HepG2 (cell line): Measurements from ENCODE around the gene KIAA1217. TPM values are rescaled to one million over a fixed set of nuclear protein-coding genes. Genes with fewer than 3 reads are reported as not detected.

Source experiments
- ATAC-seq: fragments of 200-7000 bp; cut with Tn5 transposase; 3 replicates; pipeline ENCODE4 v1.9.1; 2020; ENCODE audit warnings: mild to moderate bottlenecking, moderate library complexity
- BruUV-seq: library from RNA; stranded (reverse); fragments of 400-500 nt; replicated peaks from 2 replicates; lab custom pipeline; 2021; lab: Mats Ljungman, UMichigan
- CTCF ChIA-PET: fragments of 300-600 bp; formaldehyde crosslinking; extraction: SDS; loops from one replicate; lab custom pipeline; 2021; ENCODE audit warnings: low total read pairs, inconsistent platforms, low intra/inter-chr PET ratio; lab: Yijun Ruan, JAX
- POLR2A ChIA-PET: fragments of 350-600 bp; sonication (Branson Sonifier 250); formaldehyde crosslinking; loops from one replicate; lab custom pipeline; 2020; ENCODE audit warnings: antibody characterized with exemption, inconsistent platforms; lab: Yijun Ruan, JAX
- DNase-seq: peaks from one replicate; pipeline ENCODE4 v3.0.0-alpha.2; 2015; ENCODE audit warnings: low spot score
- FAIRE-seq: peaks from 3 replicates; lab custom pipeline; 2011; peaks lifted over from hg19 to GRCh38; lab: Jason Lieb, UNC
- H2AFZ ChIP-seq: one replicate; pipeline ENCODE4 v1.6.1; 2011; ENCODE audit warnings: low read length, inconsistent platforms
- H3K27ac ChIP-seq: fragments of 300-600 bp; 3 replicates; pipeline ENCODE4 v1.8.0; 2011; ENCODE audit warnings: mixed run types, mild to moderate bottlenecking, mixed read lengths, low read length, inconsistent platforms; ENCODE audit not compliant: insufficient read depth; ENCODE audit errors: extremely low read length
- H3K27me3 ChIP-seq, 2 experiments: fragments of 200-600 bp in 1 of 2; 2 replicates in 1 of 2; 3 replicates in 1 of 2; pipeline versions ENCODE4 v1.6.0 to v1.8.0; 2011; ENCODE audit warnings: low read length in 2 of 2, mild to moderate bottlenecking in 2 of 2, moderate library complexity in 2 of 2, inconsistent platforms in 1 of 2; ENCODE audit not compliant: insufficient read depth in 2 of 2, control insufficient read depth in 1 of 2
- H3K36me3 ChIP-seq, 2 experiments: fragments of 200-600 bp in 1 of 2; replicated peaks in 1 of 2; 2 replicates in 1 of 2; 3 replicates in 1 of 2; pipeline versions ENCODE4 v1.5.1 to v1.8.0; 2011; ENCODE audit warnings: low read length in 2 of 2, inconsistent platforms in 1 of 2; ENCODE audit not compliant: insufficient read depth in 2 of 2, control insufficient read depth in 1 of 2
- H3K4me1 ChIP-seq: 2 replicates; pipeline ENCODE4 v1.5.1; 2012; ENCODE audit warnings: low read length, inconsistent platforms; ENCODE audit not compliant: insufficient read depth
- H3K4me2 ChIP-seq: 2 replicates; pipeline ENCODE4 v1.6.0; 2011; ENCODE audit warnings: low read depth, low read length, inconsistent platforms
- H3K4me3 ChIP-seq, 3 experiments: fragments of 200-600 bp in 1 of 3; sonication (generic), shearing (Covaris generic) in 1 of 3; replicated peaks in 1 of 3; 2 replicates each; pipeline ENCODE4 v1.5.1; 2011 to 2016; ENCODE audit warnings: low read length in 3 of 3, inconsistent platforms in 2 of 3, low read depth in 2 of 3, mild to moderate bottlenecking in 2 of 3, control low read depth in 1 of 3, mixed read lengths in 1 of 3; ENCODE audit not compliant: insufficient read depth in 1 of 3
- H3K79me2 ChIP-seq: one replicate; pipeline ENCODE4 v1.6.1; 2011; ENCODE audit warnings: low read length, inconsistent platforms; ENCODE audit not compliant: insufficient read depth
- H3K9ac ChIP-seq: 2 replicates; pipeline ENCODE4 v1.6.0; 2011; ENCODE audit warnings: mild to moderate bottlenecking, low read depth, low read length, inconsistent platforms; ENCODE audit not compliant: insufficient read depth
- H3K9me3 ChIP-seq: 2 replicates; pipeline ENCODE4 v1.5.1; 2012; ENCODE audit warnings: mild to moderate bottlenecking, low read length
- H4K20me1 ChIP-seq: 2 replicates; pipeline ENCODE4 v1.6.0; 2011; ENCODE audit warnings: inconsistent platforms, mild to moderate bottlenecking, low read length, moderate library complexity; ENCODE audit not compliant: insufficient read depth
- KAT7 ChIP-seq: IDR thresholded peaks from 2 replicates; pipeline ENCODE4 v1.6.1; 2018; ENCODE audit warnings: borderline replicate concordance, missing compliant biosample characterization
- MTF2 ChIP-seq: sonication (generic); formaldehyde crosslinking; IDR thresholded peaks from 2 replicates; pipeline ENCODE4 v1.5.0; 2020; ENCODE audit warnings: missing genetic modification reagents, borderline replicate concordance
- NFYB ChIP-seq: sonication (generic); formaldehyde crosslinking; IDR thresholded peaks from 2 replicates; pipeline ENCODE4 v1.4.0; 2020; ENCODE audit warnings: missing genetic modification reagents
- ZNF3 ChIP-seq: IDR thresholded peaks from 2 replicates; pipeline ENCODE4 v1.7.0; 2017; ENCODE audit warnings: inconsistent platforms
- ZNF598 ChIP-seq: sonication (generic); formaldehyde crosslinking; IDR thresholded peaks from 2 replicates; pipeline ENCODE4 v1.5.1; 2020; ENCODE audit warnings: mild to moderate bottlenecking, missing genetic modification reagents, borderline replicate concordance
- WGBS: methylation state at CpG from one replicate; pipeline ENCODE4 v1.1.6; 2017; ENCODE audit warnings: low lambda C conversion rate; 5-methylcytosine and 5-hydroxymethylcytosine counted together
- in situ Hi-C: cut with HindIII; loops from 2 replicates; pipeline ENCODE4 v1.10.0; 2017; ENCODE audit warnings: low pct_unique_long_range_greater_than_20kb; ENCODE audit not compliant: extremely low pct_ligation_motif_present
- intact Hi-C: fragments of 100-400 bp; cut with micrococcal nuclease; formaldehyde crosslinking; loops from one replicate; pipeline ENCODE4 v1.10.0; 2022; ENCODE audit not compliant: unreplicated experiment
- polyA plus RNA-seq, 8 experiments: library from polyadenylated mRNA; depleted of rRNA in 3 of 8; stranded (reverse) in 7 of 8; unstranded in 1 of 8; fragments of >200 nt; fragmentation: Illumina TruSeq in 4 of 8; extraction: Trizol in 4 of 8; gene quantifications; 2 replicates each; pipeline versions ENCODE4 v1.2.1 to v1.2.3, GENCODE V29; 2011 to 2016; ENCODE audit warnings: low read depth in 4 of 8, missing spikeins in 1 of 8, mixed read lengths in 1 of 8; ENCODE audit not compliant: insufficient read depth in 1 of 8
- total RNA-seq, 5 experiments: library from RNA; depleted of rRNA; stranded (reverse); fragments of >200 nt; fragmentation: Illumina TruSeq; extraction: Trizol; gene quantifications; 2 replicates each; pipeline ENCODE4 v1.2.3, GENCODE V29; 2016; ENCODE audit warnings: low read depth in 1 of 5
- TF ChIP-seq, protein P1 (sequence below): IDR thresholded peaks from 2 replicates; pipeline ENCODE4 v1.6.1; 2016; ENCODE audit warnings: low read depth, control low read depth
- TF ChIP-seq, protein P2 (sequence below): IDR thresholded peaks from 2 replicates; pipeline ENCODE4 v1.6.1; 2016; ENCODE audit warnings: control low read depth
- TF ChIP-seq, protein P3 (sequence below): sonication (generic); formaldehyde crosslinking; IDR thresholded peaks from 2 replicates; pipeline ENCODE4 v1.4.0; 2020; ENCODE audit warnings: missing genetic modification reagents; ENCODE audit errors: not compliant biosample characterization
- TF ChIP-seq, protein P4 (sequence below), 2 experiments: sonication (generic) in 1 of 2; formaldehyde crosslinking in 1 of 2; IDR thresholded peaks; 2 replicates each; pipeline versions ENCODE4 v1.4.0 to v1.6.1; 2016 to 2020; ENCODE audit warnings: borderline replicate concordance in 1 of 2, low read depth in 1 of 2, mild to moderate bottlenecking in 1 of 2, missing genetic modification reagents in 1 of 2
- TF ChIP-seq, protein P5 (sequence below): sonication (generic); formaldehyde crosslinking; IDR thresholded peaks from 2 replicates; pipeline ENCODE4 v1.4.0; 2020; ENCODE audit warnings: missing genetic modification reagents

KIAA1217 gene
- total and polyA plus RNA-seq, 2 of the 13 experiments (the other 11 are each of a cell fraction or from before 2014, with no cell fraction given): 4.6 to 10.9 TPM

DNA sequence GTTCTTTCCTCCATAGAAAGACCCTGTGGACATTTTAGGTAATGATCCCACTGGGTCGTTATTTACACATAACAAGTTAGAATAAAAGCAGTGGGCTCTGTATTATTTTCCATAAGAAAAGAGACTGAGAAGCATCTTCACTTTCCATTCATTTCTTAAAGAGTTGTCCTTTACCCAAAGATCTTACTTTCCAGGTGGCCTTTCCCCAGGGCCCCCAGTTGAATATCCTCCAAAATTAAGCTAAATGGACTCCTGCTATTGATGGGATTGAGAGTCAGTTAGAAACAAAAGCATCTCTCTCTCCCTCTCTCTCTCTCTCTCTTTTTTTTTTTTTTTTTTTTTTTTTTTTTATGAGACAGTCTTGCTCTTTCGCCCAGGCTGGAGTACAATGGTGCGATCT is 224.8 kb downstream of the KIAA1217 start:
- no peaks in the 10 kb centered on the region for H4K20me1 ChIP-seq
- no peak overlapping the region for H3K9ac ChIP-seq
- H2AFZ ChIP-seq: no peak overlapping the region
- no peak overlapping the region for H3K4me3 ChIP-seq
- ATAC-seq: no peak
- no peak for DNase-seq
- ChIA-PET POLR2A (no interaction called here), CTCF (no interaction called here)
- in situ Hi-C loops (no loop called here), intact Hi-C loops (no loop called here)
- no peak for TF ChIP-seq KAT7 (CRISPR knock-in tag)
- TF ChIP-seq, protein P1, sequence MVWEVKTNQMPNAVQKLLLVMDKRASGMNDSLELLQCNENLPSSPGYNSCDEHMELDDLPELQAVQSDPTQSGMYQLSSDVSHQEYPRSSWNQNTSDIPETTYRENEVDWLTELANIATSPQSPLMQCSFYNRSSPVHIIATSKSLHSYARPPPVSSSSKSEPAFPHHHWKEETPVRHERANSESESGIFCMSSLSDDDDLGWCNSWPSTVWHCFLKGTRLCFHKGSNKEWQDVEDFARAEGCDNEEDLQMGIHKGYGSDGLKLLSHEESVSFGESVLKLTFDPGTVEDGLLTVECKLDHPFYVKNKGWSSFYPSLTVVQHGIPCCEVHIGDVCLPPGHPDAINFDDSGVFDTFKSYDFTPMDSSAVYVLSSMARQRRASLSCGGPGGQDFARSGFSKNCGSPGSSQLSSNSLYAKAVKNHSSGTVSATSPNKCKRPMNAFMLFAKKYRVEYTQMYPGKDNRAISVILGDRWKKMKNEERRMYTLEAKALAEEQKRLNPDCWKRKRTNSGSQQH (CRISPR knock-in tag): no peak
- TF ChIP-seq, protein P2, sequence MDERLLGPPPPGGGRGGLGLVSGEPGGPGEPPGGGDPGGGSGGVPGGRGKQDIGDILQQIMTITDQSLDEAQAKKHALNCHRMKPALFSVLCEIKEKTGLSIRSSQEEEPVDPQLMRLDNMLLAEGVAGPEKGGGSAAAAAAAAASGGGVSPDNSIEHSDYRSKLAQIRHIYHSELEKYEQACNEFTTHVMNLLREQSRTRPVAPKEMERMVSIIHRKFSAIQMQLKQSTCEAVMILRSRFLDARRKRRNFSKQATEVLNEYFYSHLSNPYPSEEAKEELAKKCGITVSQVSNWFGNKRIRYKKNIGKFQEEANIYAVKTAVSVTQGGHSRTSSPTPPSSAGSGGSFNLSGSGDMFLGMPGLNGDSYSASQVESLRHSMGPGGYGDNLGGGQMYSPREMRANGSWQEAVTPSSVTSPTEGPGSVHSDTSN (CRISPR knock-in tag): no peak
- TF ChIP-seq MTF2 (CRISPR knock-in tag): no peak
- TF ChIP-seq, protein P3, sequence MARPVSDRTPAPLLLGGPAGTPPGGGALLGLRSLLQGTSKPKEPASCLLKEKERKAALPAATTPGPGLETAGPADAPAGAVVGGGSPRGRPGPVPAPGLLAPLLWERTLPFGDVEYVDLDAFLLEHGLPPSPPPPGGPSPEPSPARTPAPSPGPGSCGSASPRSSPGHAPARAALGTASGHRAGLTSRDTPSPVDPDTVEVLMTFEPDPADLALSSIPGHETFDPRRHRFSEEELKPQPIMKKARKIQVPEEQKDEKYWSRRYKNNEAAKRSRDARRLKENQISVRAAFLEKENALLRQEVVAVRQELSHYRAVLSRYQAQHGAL (CRISPR knock-in tag): no peak
- no peak for TF ChIP-seq ZNF3 (CRISPR knock-in tag)
- TF ChIP-seq ZNF598 (CRISPR knock-in tag): no peak
- TF ChIP-seq NFYB (CRISPR knock-in tag): no peak
- TF ChIP-seq, protein P4, sequence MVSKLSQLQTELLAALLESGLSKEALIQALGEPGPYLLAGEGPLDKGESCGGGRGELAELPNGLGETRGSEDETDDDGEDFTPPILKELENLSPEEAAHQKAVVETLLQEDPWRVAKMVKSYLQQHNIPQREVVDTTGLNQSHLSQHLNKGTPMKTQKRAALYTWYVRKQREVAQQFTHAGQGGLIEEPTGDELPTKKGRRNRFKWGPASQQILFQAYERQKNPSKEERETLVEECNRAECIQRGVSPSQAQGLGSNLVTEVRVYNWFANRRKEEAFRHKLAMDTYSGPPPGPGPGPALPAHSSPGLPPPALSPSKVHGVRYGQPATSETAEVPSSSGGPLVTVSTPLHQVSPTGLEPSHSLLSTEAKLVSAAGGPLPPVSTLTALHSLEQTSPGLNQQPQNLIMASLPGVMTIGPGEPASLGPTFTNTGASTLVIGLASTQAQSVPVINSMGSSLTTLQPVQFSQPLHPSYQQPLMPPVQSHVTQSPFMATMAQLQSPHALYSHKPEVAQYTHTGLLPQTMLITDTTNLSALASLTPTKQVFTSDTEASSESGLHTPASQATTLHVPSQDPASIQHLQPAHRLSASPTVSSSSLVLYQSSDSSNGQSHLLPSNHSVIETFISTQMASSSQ (IDR thresholded peaks at IDR 0.05; ENCODE audit: low read depth): no peak
- TF ChIP-seq, protein P4 (CRISPR knock-in tag; IDR thresholded peaks at IDR 0.05; ENCODE audit: borderline replicate concordance): no peak
- TF ChIP-seq, protein P5, sequence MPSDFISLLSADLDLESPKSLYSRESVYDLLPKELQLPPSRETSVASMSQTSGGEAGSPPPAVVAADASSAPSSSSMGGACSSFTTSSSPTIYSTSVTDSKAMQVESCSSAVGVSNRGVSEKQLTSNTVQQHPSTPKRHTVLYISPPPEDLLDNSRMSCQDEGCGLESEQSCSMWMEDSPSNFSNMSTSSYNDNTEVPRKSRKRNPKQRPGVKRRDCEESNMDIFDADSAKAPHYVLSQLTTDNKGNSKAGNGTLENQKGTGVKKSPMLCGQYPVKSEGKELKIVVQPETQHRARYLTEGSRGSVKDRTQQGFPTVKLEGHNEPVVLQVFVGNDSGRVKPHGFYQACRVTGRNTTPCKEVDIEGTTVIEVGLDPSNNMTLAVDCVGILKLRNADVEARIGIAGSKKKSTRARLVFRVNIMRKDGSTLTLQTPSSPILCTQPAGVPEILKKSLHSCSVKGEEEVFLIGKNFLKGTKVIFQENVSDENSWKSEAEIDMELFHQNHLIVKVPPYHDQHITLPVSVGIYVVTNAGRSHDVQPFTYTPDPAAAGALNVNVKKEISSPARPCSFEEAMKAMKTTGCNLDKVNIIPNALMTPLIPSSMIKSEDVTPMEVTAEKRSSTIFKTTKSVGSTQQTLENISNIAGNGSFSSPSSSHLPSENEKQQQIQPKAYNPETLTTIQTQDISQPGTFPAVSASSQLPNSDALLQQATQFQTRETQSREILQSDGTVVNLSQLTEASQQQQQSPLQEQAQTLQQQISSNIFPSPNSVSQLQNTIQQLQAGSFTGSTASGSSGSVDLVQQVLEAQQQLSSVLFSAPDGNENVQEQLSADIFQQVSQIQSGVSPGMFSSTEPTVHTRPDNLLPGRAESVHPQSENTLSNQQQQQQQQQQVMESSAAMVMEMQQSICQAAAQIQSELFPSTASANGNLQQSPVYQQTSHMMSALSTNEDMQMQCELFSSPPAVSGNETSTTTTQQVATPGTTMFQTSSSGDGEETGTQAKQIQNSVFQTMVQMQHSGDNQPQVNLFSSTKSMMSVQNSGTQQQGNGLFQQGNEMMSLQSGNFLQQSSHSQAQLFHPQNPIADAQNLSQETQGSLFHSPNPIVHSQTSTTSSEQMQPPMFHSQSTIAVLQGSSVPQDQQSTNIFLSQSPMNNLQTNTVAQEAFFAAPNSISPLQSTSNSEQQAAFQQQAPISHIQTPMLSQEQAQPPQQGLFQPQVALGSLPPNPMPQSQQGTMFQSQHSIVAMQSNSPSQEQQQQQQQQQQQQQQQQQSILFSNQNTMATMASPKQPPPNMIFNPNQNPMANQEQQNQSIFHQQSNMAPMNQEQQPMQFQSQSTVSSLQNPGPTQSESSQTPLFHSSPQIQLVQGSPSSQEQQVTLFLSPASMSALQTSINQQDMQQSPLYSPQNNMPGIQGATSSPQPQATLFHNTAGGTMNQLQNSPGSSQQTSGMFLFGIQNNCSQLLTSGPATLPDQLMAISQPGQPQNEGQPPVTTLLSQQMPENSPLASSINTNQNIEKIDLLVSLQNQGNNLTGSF (CRISPR knock-in tag): no peak
- no peaks in the 10 kb centered on the region for H3K9me3 ChIP-seq
- H3K27me3 ChIP-seq: no peaks in the 10 kb centered on the region
- no peak overlapping the region for H3K4me2 ChIP-seq
- no peak overlapping the region for H3K27ac ChIP-seq
- peaks cover 4 to 13% of the 10 kb centered on the region in 2 experiments for H3K36me3 ChIP-seq
- H3K79me2 ChIP-seq: no peaks in the 10 kb centered on the region
- BruUV-seq: no TSS peak
- WGBS: 95% methylated on average over 3 of the region's 3 CpGs
- H3K4me1 ChIP-seq: peaks cover 9% of the 10 kb centered on the region
- FAIRE-seq: no peak
